NCI-H1105 (cell line): Measurements from ENCODE around the gene KCNIP1.

ENCODE experiments used
- DNase-seq: peaks from one replicate; lab custom pipeline; 2025; lab: John Stamatoyannopoulos, UW

KCNIP1 gene

DNA sequence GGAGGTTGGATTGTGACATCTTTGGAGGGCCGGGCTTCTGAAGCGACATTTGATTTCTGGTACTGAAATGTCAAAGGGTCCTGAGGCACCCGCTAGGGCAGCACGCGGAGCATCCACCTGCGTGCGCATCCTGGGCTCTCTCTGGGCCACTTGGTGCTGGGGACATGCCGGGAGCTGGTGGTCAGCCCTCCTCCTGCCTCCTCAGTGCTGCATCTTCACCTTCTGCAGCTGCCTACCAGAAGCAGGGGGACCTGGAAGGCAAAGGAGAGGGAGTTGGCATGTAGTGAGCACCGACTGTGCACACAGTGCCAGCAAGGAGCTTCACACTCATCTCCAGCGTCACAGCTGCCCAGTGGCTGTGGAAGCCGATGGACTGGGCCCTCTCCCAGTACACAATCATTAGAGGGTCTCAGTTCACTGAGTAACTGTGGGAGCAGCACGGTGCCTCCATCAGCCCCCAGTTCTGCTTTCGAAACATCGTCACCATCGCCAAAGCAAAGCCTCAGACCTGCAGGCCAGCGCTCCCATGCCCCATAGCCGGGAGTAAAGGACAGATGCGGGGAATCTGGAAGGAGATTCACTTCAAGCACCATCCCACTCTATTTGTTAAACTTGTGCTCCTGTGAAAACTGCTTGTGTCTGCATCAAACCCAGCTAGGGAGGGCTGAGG lies 138.4 kb downstream of the KCNIP1 start:
- DNase-seq = no peak

- DNase-seq = no peak
Observed at GRCh38 chr5:170642776-170643436, 139.1 kb downstream of the KCNIP1 start.

GRCh38 chr5:170643591-170643990 lies 139.8 kb downstream of the KCNIP1 start:
- DNase-seq = no peak

DNA sequence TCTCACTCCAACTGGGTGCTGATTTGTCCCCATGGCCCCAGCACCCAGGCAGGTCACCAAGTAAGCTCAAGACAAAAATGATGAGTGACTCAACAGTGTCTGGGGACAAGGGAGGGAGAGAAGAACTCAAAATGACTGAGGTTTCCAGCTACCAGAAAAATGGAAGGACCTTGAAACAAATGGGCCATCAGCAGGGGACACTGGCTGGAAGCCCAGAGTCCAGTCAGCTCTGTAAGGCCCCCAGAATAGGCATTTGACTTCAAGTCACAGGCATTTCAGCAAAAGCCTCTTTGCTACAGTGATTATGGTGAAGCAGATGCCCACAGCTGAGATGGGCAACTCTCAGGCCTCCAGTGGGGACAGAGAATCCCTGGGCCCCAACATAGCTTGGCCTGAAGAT lies 140.7 kb downstream of the KCNIP1 start:
- no peak for DNase-seq

GRCh38 chr5:170648541-170648940 lies 144.7 kb downstream of the KCNIP1 start:
- DNase-seq = no peak

DNA sequence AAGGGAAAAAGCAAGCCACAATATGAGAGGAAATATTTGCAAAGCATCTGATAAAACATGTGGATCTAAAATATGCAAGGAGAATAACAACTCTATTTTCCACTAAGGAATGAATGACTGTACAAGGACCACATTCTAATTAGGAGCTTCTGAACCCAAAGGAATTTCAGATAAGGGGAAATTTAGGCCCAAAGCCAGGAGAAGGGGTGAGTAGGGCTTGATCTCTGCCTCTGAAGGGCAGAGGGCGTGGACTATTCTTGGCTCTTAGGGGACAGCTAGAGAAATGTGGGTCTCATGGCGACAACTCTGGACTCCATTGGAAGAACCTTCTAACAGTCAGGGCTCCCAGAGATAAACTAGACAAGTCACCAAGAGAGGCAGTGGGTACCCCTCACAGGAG lies 147.0 kb downstream of the KCNIP1 start:
- no peak for DNase-seq

GRCh38 chr5:170651604-170652277 lies 147.9 kb downstream of the KCNIP1 start:
- no peak for DNase-seq

- no peak for DNase-seq
Observed at GRCh38 chr5:170655476-170655875, 151.7 kb downstream of the KCNIP1 start.

DNA sequence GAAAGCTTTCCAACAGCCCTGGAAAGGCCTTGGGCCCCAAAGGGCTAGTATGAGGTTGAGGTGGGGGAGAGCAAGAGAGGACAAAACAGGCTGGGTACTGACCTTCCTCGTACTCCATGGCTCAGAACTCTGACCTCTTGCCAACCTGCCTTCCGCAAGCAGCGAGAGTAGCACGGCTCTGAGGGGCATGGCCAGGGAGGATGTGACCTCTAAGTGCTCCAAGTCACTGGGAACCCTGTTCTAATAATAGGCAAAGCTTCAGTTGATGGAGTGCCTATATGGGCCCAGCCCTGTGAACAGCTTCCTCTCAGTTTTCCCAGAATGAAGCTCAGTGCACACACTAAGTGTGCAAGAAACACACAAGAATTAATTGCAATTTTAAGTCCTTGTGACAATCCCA lies 152.1 kb downstream of the KCNIP1 start:
- no peak for DNase-seq

GRCh38 chr5:170656346-170656745 lies 152.5 kb downstream of the KCNIP1 start:
- DNase-seq = no peak

DNA sequence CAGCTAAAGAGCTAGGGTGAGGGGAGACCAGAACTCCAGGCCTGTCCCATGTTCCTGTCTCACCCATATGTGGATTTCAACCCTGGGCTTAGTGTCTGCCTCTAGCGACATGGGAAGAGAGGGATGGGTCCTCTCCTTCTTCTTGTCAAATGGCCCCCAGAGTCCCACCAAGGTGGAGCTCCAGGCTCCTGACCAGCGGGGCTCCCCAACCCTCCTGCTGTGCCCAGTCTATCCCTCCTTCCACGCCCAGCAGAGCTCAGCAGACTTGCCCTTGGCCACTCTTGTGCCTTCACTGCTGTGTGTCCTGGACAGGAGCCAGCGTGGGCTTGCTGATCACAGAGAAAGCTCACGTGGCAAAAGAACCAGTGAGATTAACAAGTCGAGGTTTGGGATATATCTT lies 156.7 kb downstream of the KCNIP1 start:
- no peak for DNase-seq

- DNase-seq = no peak
Observed at GRCh38 chr5:170662966-170663365, 159.1 kb downstream of the KCNIP1 start.

DNA sequence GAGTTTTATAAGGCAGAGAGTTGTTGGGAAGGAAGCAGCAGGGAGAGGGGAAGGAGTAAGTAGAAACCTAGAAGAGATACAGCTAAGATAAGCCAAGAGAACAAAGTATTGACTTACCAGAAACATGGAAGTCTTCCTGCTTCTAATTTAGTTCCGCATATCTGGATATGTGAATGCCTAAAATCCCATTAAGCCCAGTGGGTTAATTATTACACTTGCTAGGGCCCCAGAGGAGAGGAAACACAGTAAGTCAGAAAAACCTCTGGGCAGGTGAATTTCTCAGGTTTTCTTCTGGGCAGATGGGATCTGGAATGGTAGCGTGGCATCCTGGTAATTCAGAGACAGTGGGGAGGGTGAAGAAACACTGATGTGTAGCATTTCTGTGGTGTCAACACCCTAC lies 175.0 kb downstream of the KCNIP1 start:
- DNase-seq = no peak

DNA sequence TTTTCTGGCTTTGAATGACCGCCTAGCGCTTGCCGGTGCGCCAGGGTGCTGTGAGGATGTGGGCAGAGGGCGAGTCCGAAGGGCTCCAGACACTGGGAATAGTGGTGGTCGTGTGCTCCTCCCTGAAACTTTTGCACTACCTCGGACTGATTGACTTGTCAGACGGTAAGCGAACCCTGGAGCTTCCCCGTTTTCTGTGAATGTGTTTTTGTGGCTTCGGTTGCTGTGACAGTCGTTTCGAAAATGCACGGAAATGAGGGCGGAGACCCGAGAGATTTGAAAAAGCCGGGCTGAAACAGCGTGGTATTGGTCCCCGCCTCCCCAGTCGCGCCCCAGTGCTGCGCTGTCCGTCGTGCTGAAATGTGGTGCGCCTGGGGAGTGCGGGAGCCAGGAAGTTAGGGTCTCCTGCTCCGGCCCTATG lies 177.2 kb downstream of the KCNIP1 start:
- no peak for DNase-seq

GRCh38 chr5:170691657-170692056 lies 187.8 kb downstream of the KCNIP1 start:
- no peak for DNase-seq

DNA sequence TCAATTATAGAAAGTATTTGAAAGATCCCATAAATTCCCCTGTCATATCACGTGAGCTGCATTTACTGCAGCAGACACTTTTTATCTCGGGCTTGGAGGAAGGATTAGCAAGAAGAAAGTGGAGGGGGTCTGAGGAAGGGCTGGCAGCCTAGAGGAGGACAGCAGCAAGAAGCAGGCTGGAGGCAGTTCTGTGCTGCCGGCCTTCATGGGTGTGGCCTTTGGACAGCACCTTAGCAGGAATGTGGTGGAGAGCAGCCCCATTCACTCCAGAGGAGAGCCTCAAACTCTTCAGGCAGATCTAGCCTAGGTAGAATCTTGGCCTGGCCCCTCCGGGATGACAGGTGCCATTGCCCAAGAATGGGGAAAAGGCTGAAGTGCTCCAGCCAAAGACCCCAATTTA lies 189.9 kb downstream of the KCNIP1 start:
- no peak for DNase-seq

- no peak for DNase-seq
Observed at GRCh38 chr5:170694911-170695310, 191.1 kb downstream of the KCNIP1 start.

- no peak for DNase-seq
Observed at GRCh38 chr5:170697031-170697430, 193.2 kb downstream of the KCNIP1 start.

DNA sequence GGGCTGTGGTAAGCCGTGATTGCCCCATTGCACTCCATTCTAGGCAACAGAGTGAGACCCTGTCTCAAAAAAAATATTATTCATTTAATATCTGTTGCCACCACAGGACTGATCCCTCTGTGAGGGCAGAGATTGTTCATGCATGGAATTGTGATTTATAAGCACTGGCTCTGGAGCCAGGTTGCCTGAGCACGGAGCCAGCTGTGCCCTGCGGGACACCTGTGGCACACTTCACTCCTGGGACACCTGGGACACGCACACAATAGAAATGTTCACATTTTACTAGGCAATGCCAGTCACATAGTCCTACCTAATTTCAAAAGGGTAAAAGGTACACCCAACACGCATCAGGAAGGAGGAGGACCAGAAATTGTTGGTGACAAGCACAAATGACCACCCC lies 196.7 kb downstream of the KCNIP1 start:
- DNase-seq = no peak

GRCh38 chr5:170701334-170701733 lies 197.5 kb downstream of the KCNIP1 start:
- no peak for DNase-seq

GRCh38 chr5:170704417-170705192 lies 200.8 kb downstream of the KCNIP1 start:
- DNase-seq = no peak

DNA sequence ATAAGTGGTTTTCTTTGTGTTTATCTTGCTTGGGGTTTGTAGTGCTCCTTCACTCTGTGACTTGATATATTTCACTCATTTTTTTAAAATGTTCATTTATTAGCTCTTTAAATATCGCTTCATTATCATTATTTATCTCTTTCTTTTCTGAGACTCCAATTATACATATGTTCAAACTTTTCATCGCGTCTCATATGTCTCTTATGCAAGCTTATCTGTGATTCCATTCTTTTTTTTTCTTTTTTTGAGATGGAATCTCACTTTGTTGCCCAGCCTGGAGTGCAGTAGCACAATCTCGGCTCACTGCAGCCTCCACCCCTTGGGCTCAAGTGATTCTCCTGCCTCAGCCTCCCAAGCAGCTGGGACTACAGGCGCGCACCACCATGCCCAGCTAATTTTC lies 205.8 kb downstream of the KCNIP1 start:
- DNase-seq = no peak

- no peak for DNase-seq
Observed at GRCh38 chr5:170711300-170711699, 207.5 kb downstream of the KCNIP1 start.
